GM23338 (cell line): ENCODE results near the gene ATG16L2. TPM values are rescaled to one million over a fixed set of nuclear protein-coding genes. Genes with fewer than 3 reads are reported as not detected.
A peak's percentile ranks its signal among the peaks of the same experiment; 100 is the strongest.

Experiments
- ATAC-seq: fragments of 200-7000 bp; cut with Tn5 transposase; 3 replicates; pipeline ENCODE4 v1.9.1; 2020
- DNase-seq: peaks from one replicate; pipeline ENCODE4 v3.0.0-alpha.2; 2015; ENCODE audit warnings: low spot score
- H2AFZ ChIP-seq: fragments of 200-600 bp; sonication (generic); 2 replicates; pipeline ENCODE4 v1.8.0; 2016; ENCODE audit warnings: antibody characterized with exemption, mild to moderate bottlenecking, moderate library complexity
- H3F3A ChIP-seq: fragments of 200-600 bp; sonication (generic); replicated peaks from 2 replicates; pipeline ENCODE4 v1.8.0; 2017; ENCODE audit warnings: antibody characterized with exemption, mixed run types, low read depth
- H3K27ac ChIP-seq: fragments of 200-600 bp; sonication (generic); 2 replicates; pipeline ENCODE4 v1.6.1; 2016; ENCODE audit warnings: low read depth
- H3K27me3 ChIP-seq: fragments of 200-600 bp; sonication (generic); 2 replicates; pipeline ENCODE4 v1.8.0; 2016; ENCODE audit warnings: mild to moderate bottlenecking, mixed run types, moderate library complexity; ENCODE audit not compliant: insufficient read depth
- H3K36me3 ChIP-seq: fragments of 200-600 bp; sonication (generic); 2 replicates; pipeline ENCODE4 v1.8.0; 2016; ENCODE audit warnings: mild to moderate bottlenecking; ENCODE audit not compliant: insufficient read depth
- H3K4me1 ChIP-seq: fragments of 200-600 bp; sonication (generic); 2 replicates; pipeline ENCODE4 v1.8.0; 2016; ENCODE audit warnings: mild to moderate bottlenecking, moderate library complexity; ENCODE audit not compliant: insufficient read depth
- H3K4me2 ChIP-seq: fragments of 200-600 bp; sonication (generic); 2 replicates; pipeline ENCODE4 v1.7.1; 2017; ENCODE audit warnings: mixed run types
- H3K4me3 ChIP-seq: fragments of 200-600 bp; sonication (generic); 2 replicates; pipeline ENCODE4 v1.6.1; 2016; ENCODE audit warnings: mixed run types
- H3K79me2 ChIP-seq: fragments of 200-600 bp; sonication (generic); replicated peaks from 2 replicates; pipeline ENCODE4 v1.8.0; 2017; ENCODE audit warnings: mild to moderate bottlenecking; ENCODE audit not compliant: insufficient read depth
- H3K9me2 ChIP-seq: fragments of 200-600 bp; sonication (generic); 2 replicates; pipeline ENCODE4 v1.8.0; 2017; ENCODE audit not compliant: insufficient read depth
- H4K20me1 ChIP-seq: fragments of 200-600 bp; sonication (generic); replicated peaks from 2 replicates; pipeline ENCODE4 v1.8.0; 2017; ENCODE audit warnings: mild to moderate bottlenecking; ENCODE audit not compliant: insufficient read depth
- H3K27ac Mint-ChIP-seq: 2 replicates; pipeline ENCODE4 v1.8.0; 2020; ENCODE audit warnings: inconsistent platforms, mild to moderate bottlenecking, moderate library complexity, mixed read lengths
- H3K27me3 Mint-ChIP-seq: 3 replicates; pipeline ENCODE4 v1.8.0; 2022; ENCODE audit warnings: low read depth, mild to moderate bottlenecking, moderate library complexity, mixed read lengths, inconsistent platforms; ENCODE audit not compliant: insufficient read depth, poor library complexity
- H3K36me3 Mint-ChIP-seq: 3 replicates; pipeline ENCODE4 v1.8.0; 2021; ENCODE audit warnings: low read depth, mild to moderate bottlenecking, inconsistent platforms, moderate library complexity, mixed read lengths
- H3K4me1 Mint-ChIP-seq: 3 replicates; pipeline ENCODE4 v1.8.0; 2020; ENCODE audit warnings: mild to moderate bottlenecking, inconsistent platforms, mixed read lengths
- H3K4me3 Mint-ChIP-seq: 3 replicates; pipeline ENCODE4 v1.8.0; 2021; ENCODE audit warnings: moderate library complexity, mild to moderate bottlenecking, inconsistent platforms, mixed read lengths
- H3K9me3 Mint-ChIP-seq: 3 replicates; pipeline ENCODE4 v1.8.0; 2020; ENCODE audit warnings: moderate library complexity, mild to moderate bottlenecking, inconsistent platforms, mixed read lengths
- CREB1 ChIP-seq: fragments of 250-450 bp; sonication (Bioruptor Pico); IDR thresholded peaks from 2 replicates; pipeline ENCODE4 v1.5.0; 2020; ENCODE audit warnings: low read depth, mild to moderate bottlenecking, moderate library complexity
- CTCF ChIP-seq, 2 experiments: fragments of 200-600 bp in 1 of 2; sonication (generic) in 1 of 2; conservative IDR thresholded peaks; 2 replicates each; pipeline versions ENCODE4 v1.5.1 to v1.6.1; 2016 to 2017; ENCODE audit warnings: antibody characterized with exemption in 2 of 2, low read depth in 2 of 2, mild to moderate bottlenecking in 2 of 2, moderate library complexity in 1 of 2
- ETS1 ChIP-seq: IDR thresholded peaks from 2 replicates; pipeline ENCODE4 v1.6.1; 2016; ENCODE audit warnings: antibody characterized with exemption
- EZH2 ChIP-seq: fragments of 200-600 bp; sonication (generic); IDR thresholded peaks from one replicate; pipeline ENCODE4 v1.8.0; 2017; ENCODE audit warnings: antibody characterized with exemption, mild to moderate bottlenecking, low read depth; ENCODE audit not compliant: unreplicated experiment
- EZH2phosphoT487 ChIP-seq: fragments of 200-600 bp; sonication (generic); IDR thresholded peaks from one replicate; pipeline ENCODE4 v1.8.1; 2018; ENCODE audit warnings: antibody characterized with exemption; ENCODE audit not compliant: unreplicated experiment
- JUNB ChIP-seq: IDR thresholded peaks from one replicate; pipeline ENCODE4 v1.6.1; 2016; ENCODE audit warnings: antibody characterized with exemption; ENCODE audit not compliant: unreplicated experiment
- NANOG ChIP-seq: IDR thresholded peaks from 2 replicates; pipeline ENCODE4 v1.6.1; 2016; ENCODE audit warnings: antibody characterized with exemption, borderline replicate concordance
- POLR2AphosphoS5 ChIP-seq: IDR thresholded peaks from 2 replicates; pipeline ENCODE4 v1.6.1; 2016; ENCODE audit warnings: antibody characterized with exemption, low read depth
- ZNF331 ChIP-seq: fragments of 250-450 bp; sonication (Bioruptor Pico); IDR thresholded peaks from 2 replicates; pipeline ENCODE4 v1.5.0; 2020; ENCODE audit warnings: low read depth, mild to moderate bottlenecking, moderate library complexity
- polyA plus RNA-seq: library from polyadenylated mRNA; unstranded; fragments of >200 nt; fragmentation: Nextera tagmentation; extraction: Ambion mirVana; gene quantifications from 2 replicates; pipeline ENCODE4 v1.2.1, GENCODE V29; 2016
- total RNA-seq: library from RNA; depleted of rRNA; stranded (reverse); fragments of >200 nt; shearing (Covaris generic); gene quantifications from 2 replicates; pipeline ENCODE4 v1.2.3, GENCODE V29; 2014

The ATG16L2 gene
- total and polyA plus RNA-seq, 2 experiments from 2014 or later, result 9.6 to 24.6 TPM

GRCh38 chr11:72773696-72774095, 40.5 kb upstream of the ATG16L2 start:
- Mint-ChIP-seq H3K4me3 (no peak overlapping the region), H3K27ac (no peak overlapping the region), H3K4me1 (peaks cover 7% of the 10 kb centered on the region), H3K27me3 (peaks cover 5% of the 10 kb centered on the region), H3K36me3 (no peaks in the 10 kb centered on the region), H3K9me3 (no peaks in the 10 kb centered on the region)
- TF ChIP-seq POLR2AphosphoS5 (no peak), NANOG (no peak), EZH2 (no peak), ZNF331 (no peak), JUNB (no peak), CREB1 (CRISPR knock-in tag) (no peak), EZH2phosphoT487 (no peak)
- H3K4me1 ChIP-seq, result no peaks in the 10 kb centered on the region; the same call in 1 of the 2 replicates
- no peak overlapping the region for H3K4me2 ChIP-seq
- H3K79me2 ChIP-seq, result no peaks in the 10 kb centered on the region
- H2AFZ ChIP-seq, result no peak overlapping the region
- H3K36me3 ChIP-seq, result no peaks in the 10 kb centered on the region
- no peaks in the 10 kb centered on the region for H3K9me2 ChIP-seq
- H4K20me1 ChIP-seq, result no peaks in the 10 kb centered on the region
- H3F3A ChIP-seq, result no peaks in the 10 kb centered on the region
- H3K27ac ChIP-seq, result no peak overlapping the region
- no peak for DNase-seq
- ATAC-seq, result no peak
- no peaks in the 10 kb centered on the region for H3K27me3 ChIP-seq
- no peak overlapping the region for H3K4me3 ChIP-seq

GRCh38 chr11:72774499-72774898, 39.7 kb upstream of the ATG16L2 start:
- no peaks in the 10 kb centered on the region for H4K20me1 ChIP-seq
- no peak overlapping the region for H3K4me2 ChIP-seq
- no peaks in the 10 kb centered on the region for H3F3A ChIP-seq
- H3K4me3 ChIP-seq, result no peak overlapping the region
- no peak for DNase-seq
- no peaks in the 10 kb centered on the region for H3K4me1 ChIP-seq
- no peaks in the 10 kb centered on the region for H3K36me3 ChIP-seq
- peaks cover 5% of the 10 kb centered on the region for H3K27me3 Mint-ChIP-seq
- no peak for ATAC-seq
- H3K9me3 Mint-ChIP-seq, result no peaks in the 10 kb centered on the region
- no peak overlapping the region for H3K27ac Mint-ChIP-seq
- no peaks in the 10 kb centered on the region for H3K79me2 ChIP-seq
- H3K9me2 ChIP-seq, result no peaks in the 10 kb centered on the region
- H3K4me1 Mint-ChIP-seq, result peaks cover 10% of the 10 kb centered on the region
- no peak overlapping the region for H3K27ac ChIP-seq
- H2AFZ ChIP-seq, result no peak overlapping the region
- no peak overlapping the region for H3K4me3 Mint-ChIP-seq
- TF ChIP-seq ETS1 (no peak), ZNF331 (no peak), EZH2 (no peak), CTCF (conservative IDR thresholded peaks at IDR 0.05; ENCODE audit: low read depth in 2 of 2) (0 out of 4 replicates have a peak, but pooled peaks of 1 of the 2 experiments have one; percentile 16)
- no peaks in the 10 kb centered on the region for H3K27me3 ChIP-seq
- no peaks in the 10 kb centered on the region; the same call in 2 of the 3 replicates for H3K36me3 Mint-ChIP-seq
